Stimulated activated CD4-positive, alpha-beta T cell treated with anti-CD3 and anti-CD28 coated beads, TNF-alpha, amount 100 ng/mL, for 24 hours (primary cell): Measurements from ENCODE around the gene PYDC2.

Source experiments
- DNase-seq, 3 experiments: peaks; one replicate each; pipeline ENCODE4 v3.0.0-alpha.2; 2020; ENCODE audit warnings: low read depth in 3 of 3

The PYDC2 gene

GRCh38 chr3:191461113-191461595 lies at the start of gene PYDC2:
PYDC2 (plus strand) TSS chr3:191461163; CDS start chr3:191461163, 0 bp downstream.
- no peak for DNase-seq

GRCh38 chr3:191412759-191413158 lies 48.2 kb upstream of the PYDC2 start:
- no peak for DNase-seq

- DNase-seq = no peak
Observed at GRCh38 chr3:191414286-191414685, 46.7 kb upstream of the PYDC2 start.

- DNase-seq = no peak
Observed at GRCh38 chr3:191414732-191415131, 46.2 kb upstream of the PYDC2 start.

GRCh38 chr3:191415566-191415965 lies 45.4 kb upstream of the PYDC2 start:
- DNase-seq = no peak

- no peak for DNase-seq
Observed at GRCh38 chr3:191417457-191417729, 43.6 kb upstream of the PYDC2 start.

GRCh38 chr3:191420771-191421170 lies 40.2 kb upstream of the PYDC2 start:
- no peak for DNase-seq

GRCh38 chr3:191424881-191425280 lies 36.1 kb upstream of the PYDC2 start:
- no peak for DNase-seq

GRCh38 chr3:191425322-191425734 lies 35.6 kb upstream of the PYDC2 start:
- no peak for DNase-seq

- DNase-seq = no peak
Observed at GRCh38 chr3:191426311-191426710, 34.7 kb upstream of the PYDC2 start.

GRCh38 chr3:191428177-191428576 lies 32.8 kb upstream of the PYDC2 start:
- no peak for DNase-seq

GRCh38 chr3:191430103-191430502 lies 30.9 kb upstream of the PYDC2 start:
- no peak for DNase-seq

GRCh38 chr3:191431160-191431822 lies 29.7 kb upstream of the PYDC2 start:
- DNase-seq = no peak

- no peak for DNase-seq
Observed at GRCh38 chr3:191432162-191432561, 28.8 kb upstream of the PYDC2 start.

GRCh38 chr3:191434024-191434423 lies 26.9 kb upstream of the PYDC2 start:
- DNase-seq = no peak

- no peak for DNase-seq
Observed at GRCh38 chr3:191435981-191436380, 25.0 kb upstream of the PYDC2 start.

- DNase-seq = no peak
Observed at GRCh38 chr3:191438150-191438814, 22.7 kb upstream of the PYDC2 start.

GRCh38 chr3:191440532-191440931 lies 20.4 kb upstream of the PYDC2 start:
- DNase-seq = no peak

- no peak for DNase-seq
Observed at GRCh38 chr3:191441687-191442086, 19.3 kb upstream of the PYDC2 start.

GRCh38 chr3:191444569-191444968 lies 16.4 kb upstream of the PYDC2 start:
- no peak for DNase-seq

GRCh38 chr3:191449256-191449655 lies 11.7 kb upstream of the PYDC2 start:
- DNase-seq = no peak

- DNase-seq = no peak
Observed at GRCh38 chr3:191455257-191455952, 5.6 kb upstream of the PYDC2 start.

- DNase-seq = no peak
Observed at GRCh38 chr3:191460360-191460759, 603 bp upstream of the PYDC2 start.
